ENCODE data around the gene SAV1.

GRCh38 chr14:50678163-50678562, 10.1 kb upstream of the SAV1 start:
- TF ChIP-seq POLR2AphosphoS5 (IDR thresholded peaks at IDR 0.05) (no peak), POLR2A (IDR thresholded peaks at IDR 0.05) (no peak), CTCF (IDR thresholded peaks at IDR 0.05) (no peak), EP300 (IDR thresholded peaks at IDR 0.05) (no peak)

Measured in sigmoid colon (tissue), 4 donors.